ENCODE data around the gene IFNA5. TPM values are rescaled to one million over a fixed set of nuclear protein-coding genes. Genes with fewer than 3 reads are reported as not detected.

IFNA5 gene
- total and polyA plus RNA-seq, 2 of the 13 experiments (the other 11 are each of a cell fraction or from before 2014, with no cell fraction given) = not detected

GRCh38 chr9:21265421-21266189 is 39.5 kb downstream of the IFNA5 start (continued):
- TF ChIP-seq ZNF317 (CRISPR knock-in tag; IDR thresholded peaks at IDR 0.05) = no peak
- no peak for TF ChIP-seq SIX1 (CRISPR knock-in tag; IDR thresholded peaks at IDR 0.05; ENCODE audit: borderline replicate concordance)
- no peak for TF ChIP-seq ZSCAN29 (CRISPR knock-in tag; conservative IDR thresholded peaks at IDR 0.05)
- no peak for TF ChIP-seq SOX13 (IDR thresholded peaks at IDR 0.05)
- TF ChIP-seq SOX13 (CRISPR knock-in tag; conservative IDR thresholded peaks at IDR 0.05 in 1 of 2, IDR thresholded peaks at IDR 0.05 in 1 of 2) = no peak

GRCh38 chr9:21255538-21256212 is 49.4 kb downstream of the IFNA5 start:
- no peak for TF ChIP-seq BRD4 (CRISPR knock-in tag; IDR thresholded peaks at IDR 0.05)
- no peak for TF ChIP-seq CENPT (CRISPR knock-in tag; IDR thresholded peaks at IDR 0.05; ENCODE audit: low read depth)
- no peak for TF ChIP-seq XBP1 (CRISPR knock-in tag; IDR thresholded peaks at IDR 0.05)
- no peak for TF ChIP-seq SSRP1 (CRISPR knock-in tag; IDR thresholded peaks at IDR 0.05)
- TF ChIP-seq CEBPG (CRISPR knock-in tag; IDR thresholded peaks at IDR 0.05) = no peak
- TF ChIP-seq ZBTB2 (CRISPR knock-in tag; IDR thresholded peaks at IDR 0.05; ENCODE audit: low read depth) = no peak
- no peak for TF ChIP-seq ARNTL (CRISPR knock-in tag; IDR thresholded peaks at IDR 0.05)
- TF ChIP-seq ZNF136 (CRISPR knock-in tag; IDR thresholded peaks at IDR 0.05; ENCODE audit: low read depth) = no peak
- no peak for TF ChIP-seq ZNF253 (CRISPR knock-in tag; IDR thresholded peaks at IDR 0.05; ENCODE audit: borderline replicate concordance)
- TF ChIP-seq ZNF605 (CRISPR knock-in tag; IDR thresholded peaks at IDR 0.05) = no peak
- no peak for TF ChIP-seq ZNF121 (CRISPR knock-in tag; IDR thresholded peaks at IDR 0.05)
- no peak for TF ChIP-seq SUZ12 (IDR thresholded peaks at IDR 0.05; ENCODE audit: low read depth, low read length)
- TF ChIP-seq KDM5B (CRISPR knock-in tag; IDR thresholded peaks at IDR 0.05; ENCODE audit: borderline replicate concordance) = no peak
- no TSS peak for BruUV-seq (replicated peaks)
- intact Hi-C loops (cut with micrococcal nuclease; ENCODE audit: unreplicated experiment) = no loop called here
- H3K9me3 ChIP-seq (ENCODE audit: low read length) = no peaks in the 10 kb centered on the region
- H3K36me3 ChIP-seq (replicated peaks in 1 of 2; ENCODE audit: control insufficient read depth in 1 of 2, insufficient read depth in 2 of 2, low read length in 2 of 2) = no peaks in the 10 kb centered on the region
- H3K4me1 ChIP-seq (ENCODE audit: insufficient read depth, low read length) = peaks cover 8% of the 10 kb centered on the region
- H3K79me2 ChIP-seq (ENCODE audit: insufficient read depth, low read length) = no peaks in the 10 kb centered on the region
- no peaks in the 10 kb centered on the region for H4K20me1 ChIP-seq (ENCODE audit: insufficient read depth, low read length)
- no peak overlapping the region for H3K4me2 ChIP-seq (ENCODE audit: low read depth, low read length)
- ATAC-seq (no peak), FAIRE-seq (no peak), DNase-seq (ENCODE audit: low spot score) (no peak)
- H3K27me3 ChIP-seq (ENCODE audit: control insufficient read depth in 1 of 2, insufficient read depth in 2 of 2, low read length in 2 of 2) = no peaks in the 10 kb centered on the region
- H3K4me3 ChIP-seq (replicated peaks in 1 of 3; ENCODE audit: insufficient read depth in 1 of 3, low read depth in 2 of 3, low read length in 3 of 3) = no peak overlapping the region
- CTCF ChIA-PET (ENCODE audit: low intra/inter-chr PET ratio, low total read pairs) = no interaction called here
- WGBS (ENCODE audit: low lambda C conversion rate) = 4% methylated on average over 5 of the region's 5 CpGs
- in situ Hi-C loops (cut with HindIII; ENCODE audit: extremely low pct_ligation_motif_present, low pct_unique_long_range_greater_than_20kb) = no loop called here
- no peak overlapping the region for H3K27ac ChIP-seq (ENCODE audit: extremely low read length, insufficient read depth, low read length)
- POLR2A ChIA-PET = no interaction called here
- H3K9ac ChIP-seq (ENCODE audit: insufficient read depth, low read depth, low read length) = no peak overlapping the region
- H2AFZ ChIP-seq (ENCODE audit: low read length) = no peak overlapping the region

All from HepG2 (cell line).